Activated CD4-positive, alpha-beta memory T cell treated with anti-CD3 and anti-CD28 coated beads for 36 hours (primary cell): ENCODE results near the gene PRELID3B. TPM values are rescaled to one million over a fixed set of nuclear protein-coding genes. Genes with fewer than 3 reads are reported as not detected.

Experiments
- CTCF ChIA-PET: fragments of 350-600 bp; sonication (Branson Sonifier 250); formaldehyde crosslinking; loops from one replicate; lab custom pipeline; 2021; ENCODE audit warnings: antibody characterized with exemption, inconsistent platforms; lab: Charles Lee
- POLR2A ChIA-PET: fragments of 350-600 bp; sonication (Branson Sonifier 250); formaldehyde crosslinking; loops from one replicate; lab custom pipeline; 2021; ENCODE audit warnings: antibody characterized with exemption; lab: Charles Lee
- DNase-seq: peaks from one replicate; pipeline ENCODE4 v3.0.0-alpha.2; 2020
- H3K27ac Mint-ChIP-seq: one replicate; pipeline ENCODE4 v1.8.0; 2021; ENCODE audit warnings: mixed read lengths
- H3K27me3 Mint-ChIP-seq: one replicate; pipeline ENCODE4 v1.8.0; 2021; ENCODE audit warnings: mixed read lengths
- H3K36me3 Mint-ChIP-seq: one replicate; pipeline ENCODE4 v1.8.0; 2021; ENCODE audit warnings: mixed read lengths
- H3K4me1 Mint-ChIP-seq: one replicate; pipeline ENCODE4 v1.8.0; 2021; ENCODE audit warnings: low read depth, mixed read lengths
- H3K4me3 Mint-ChIP-seq: one replicate; pipeline ENCODE4 v1.8.0; 2021; ENCODE audit warnings: mild to moderate bottlenecking, mixed read lengths
- H3K9me3 Mint-ChIP-seq: one replicate; pipeline ENCODE4 v1.8.0; 2021; ENCODE audit warnings: mixed read lengths
- intact Hi-C: fragments of 100-400 bp; cut with micrococcal nuclease; formaldehyde crosslinking; loops from one replicate; pipeline ENCODE4 v1.15.1; 2023
- total RNA-seq, 2 experiments: library from RNA; stranded (reverse); gene quantifications; one replicate each; pipeline ENCODE4 v1.2.3, GENCODE V29; 2021

PRELID3B gene
- total RNA-seq, 2 experiments from 2014 or later: 148 to 151 TPM

GRCh38 chr20:58987790-58988564 is 54.6 kb downstream of the PRELID3B start:
- H3K27me3 Mint-ChIP-seq: no peaks in the 10 kb centered on the region
- H3K4me3 Mint-ChIP-seq: no peak overlapping the region
- H3K9me3 Mint-ChIP-seq: no peaks in the 10 kb centered on the region
- peaks cover 55% of the 10 kb centered on the region for H3K36me3 Mint-ChIP-seq
- intact Hi-C loops: no loop called here
- peak; percentile 4 for DNase-seq
- H3K27ac Mint-ChIP-seq: no peak overlapping the region
- ChIA-PET CTCF (no interaction called here), POLR2A (no interaction called here)
- peaks cover 39% of the 10 kb centered on the region for H3K4me1 Mint-ChIP-seq

GRCh38 chr20:58986968-58987517 is 55.5 kb downstream of the PRELID3B start:
- peaks cover 48% of the 10 kb centered on the region for H3K36me3 Mint-ChIP-seq
- H3K27me3 Mint-ChIP-seq: no peaks in the 10 kb centered on the region
- no peak overlapping the region for H3K4me3 Mint-ChIP-seq
- peak overlapping the region; percentile 71 for H3K27ac Mint-ChIP-seq
- POLR2A ChIA-PET: interaction anchor here (0.7 kb wide), 1 partner anchor 98 kb away, joined by 4 read pairs; no protein-coding TSS in a partner anchor
- H3K4me1 Mint-ChIP-seq: peaks cover 48% of the 10 kb centered on the region
- no peak for DNase-seq
- intact Hi-C loops: no loop called here
- CTCF ChIA-PET: no interaction called here
- no peaks in the 10 kb centered on the region for H3K9me3 Mint-ChIP-seq

- Mint-ChIP-seq H3K27ac (peak overlapping the region; percentile 71), H3K36me3 (peaks cover 45% of the 10 kb centered on the region), H3K27me3 (no peaks in the 10 kb centered on the region), H3K4me1 (peaks cover 50% of the 10 kb centered on the region), H3K4me3 (no peak overlapping the region), H3K9me3 (no peaks in the 10 kb centered on the region)
- POLR2A ChIA-PET: interaction anchor here (0.7 kb wide), 1 partner anchor 98 kb away, joined by 4 read pairs; no protein-coding TSS in a partner anchor
- intact Hi-C loops: no loop called here
- CTCF ChIA-PET: no interaction called here
- DNase-seq: no peak
These were observed 56.2 kb downstream of the PRELID3B start for GRCh38 chr20:58986286-58986967.

- Mint-ChIP-seq H3K9me3 (no peaks in the 10 kb centered on the region), H3K27ac (no peak overlapping the region), H3K27me3 (no peaks in the 10 kb centered on the region), H3K36me3 (peaks cover 38% of the 10 kb centered on the region), H3K4me1 (peaks cover 50% of the 10 kb centered on the region), H3K4me3 (no peak overlapping the region)
- intact Hi-C loops: no loop called here
- DNase-seq: no peak
- CTCF ChIA-PET: no interaction called here
- POLR2A ChIA-PET: no interaction called here
These were observed 56.9 kb downstream of the PRELID3B start for GRCh38 chr20:58985656-58986055.

GRCh38 chr20:58984691-58985090 is 57.9 kb downstream of the PRELID3B start:
- POLR2A ChIA-PET: interaction anchor here (0.7 kb wide), 1 partner anchor 12 kb away, joined by 4 read pairs; no protein-coding TSS in a partner anchor
- no peak overlapping the region for H3K4me3 Mint-ChIP-seq
- CTCF ChIA-PET: interaction anchor here (0.5 kb wide), 1 partner anchor 8 kb away, joined by 3 read pairs; no protein-coding TSS in a partner anchor

More at GRCh38 chr20:58984691-58985090, 57.9 kb downstream of the PRELID3B start:
- H3K4me1 Mint-ChIP-seq: peaks cover 50% of the 10 kb centered on the region
- no peak for DNase-seq
- H3K9me3 Mint-ChIP-seq: no peaks in the 10 kb centered on the region
- intact Hi-C loops: loop anchor here (5.0 kb wide), 2 partner anchors 77 to 332 kb away; partner anchors contain the start of gene STX16
- H3K27ac Mint-ChIP-seq: peak overlapping the region; percentile 10
- H3K36me3 Mint-ChIP-seq: peaks cover 32% of the 10 kb centered on the region
- no peaks in the 10 kb centered on the region for H3K27me3 Mint-ChIP-seq

Other genes with a start within 250 kb of the PRELID3B start
- gene GNAS-AS1, start 191.9 kb downstream of the PRELID3B start, total RNA-seq: 1 to 10 TPM; 1.1 to 1.3 TPM
- 100 to 1,000 TPM; 658 to 692 TPM for gene GNAS, start 190.1 kb downstream of the PRELID3B start, total RNA-seq
- 10 to 100 TPM; 80.5 to 92.3 TPM for gene NELFCD, start 61.5 kb downstream of the PRELID3B start, total RNA-seq
- gene CTSZ, start 35.5 kb downstream of the PRELID3B start, total RNA-seq: 10 to 100 TPM; 32.9 to 34.8 TPM
- not detected for gene TUBB1, start 23.4 kb downstream of the PRELID3B start, total RNA-seq
- 10 to 100 TPM; 82.2 to 90.4 TPM for gene ATP5F1E, start 10.5 kb downstream of the PRELID3B start, total RNA-seq
- gene ZNF831, start 121.0 kb upstream of the PRELID3B start, total RNA-seq: 1 to 10 TPM; 7.6 to 9.4 TPM